Panc1 (cell line): ENCODE data around the gene EIF4ENIF1. TPM values are rescaled to one million over a fixed set of nuclear protein-coding genes. Genes with fewer than 3 reads are reported as not detected.

Experiments
- ATAC-seq: fragments of 200-7000 bp; cut with Tn5 transposase; 2 replicates; pipeline ENCODE4 v1.9.1; 2020; ENCODE audit warnings: mild to moderate bottlenecking, moderate library complexity
- BruUV-seq: library from RNA; stranded (reverse); fragments of 400-500 nt; replicated peaks from 2 replicates; lab custom pipeline; 2021; lab: Mats Ljungman, UMichigan
- CTCF ChIA-PET: fragments of 300-600 bp; sonication (Branson Sonifier 250); formaldehyde crosslinking; loops from one replicate; lab custom pipeline; 2022; ENCODE audit warnings: antibody characterized with exemption; lab: Charles Lee
- POLR2A ChIA-PET: fragments of 300-600 bp; sonication (Branson Sonifier 250); formaldehyde crosslinking; loops from one replicate; lab custom pipeline; 2022; ENCODE audit warnings: antibody characterized with exemption; lab: Charles Lee
- DNase-seq: peaks from one replicate; pipeline ENCODE4 v3.0.0-alpha.2; 2010; ENCODE audit warnings: low read depth, low spot score
- H3K27ac ChIP-seq: 2 replicates; pipeline ENCODE4 v1.5.1; 2011; ENCODE audit warnings: mild to moderate bottlenecking, low read length, inconsistent platforms
- H3K27me3 ChIP-seq: fragments of 200-500 bp; sonication (Bioruptor generic); 2 replicates; pipeline ENCODE4 v1.6.0; 2014; ENCODE audit warnings: low read length, inconsistent platforms; ENCODE audit not compliant: control insufficient read depth, insufficient read depth
- H3K36me3 ChIP-seq: fragments of 200-500 bp; sonication (Bioruptor generic); 2 replicates; pipeline ENCODE4 v1.5.1; 2014; ENCODE audit warnings: inconsistent platforms, mild to moderate bottlenecking, low read length, moderate library complexity; ENCODE audit not compliant: control insufficient read depth, insufficient read depth
- H3K4me1 ChIP-seq: 2 replicates; pipeline ENCODE4 v1.5.1; 2011; ENCODE audit warnings: inconsistent platforms, mild to moderate bottlenecking, low read length, moderate library complexity; ENCODE audit not compliant: control insufficient read depth, insufficient read depth
- H3K4me3 ChIP-seq, 2 experiments: 2 replicates each; pipeline ENCODE4 v1.5.1; 2011 to 2012; ENCODE audit warnings: low read depth in 2 of 2, low read length in 2 of 2, mild to moderate bottlenecking in 2 of 2, inconsistent platforms in 1 of 2, moderate library complexity in 1 of 2
- H3K9me3 ChIP-seq: fragments of 200-500 bp; sonication (Bioruptor generic); 2 replicates; pipeline ENCODE4 v1.5.1; 2014; ENCODE audit warnings: low read depth, mild to moderate bottlenecking, inconsistent platforms, low read length, moderate library complexity; ENCODE audit not compliant: control insufficient read depth, insufficient read depth
- POLR2AphosphoS5 ChIP-seq: IDR thresholded peaks from 2 replicates; pipeline ENCODE4 v1.6.1; 2012; ENCODE audit warnings: mild to moderate bottlenecking, low read depth, low read length, moderate library complexity
- SIN3A ChIP-seq: IDR thresholded peaks from 2 replicates; pipeline ENCODE4 v1.6.1; 2012; ENCODE audit warnings: low read depth, mild to moderate bottlenecking, low read length, moderate library complexity, borderline replicate concordance; ENCODE audit not compliant: insufficient read depth
- TCF7L2 ChIP-seq: IDR thresholded peaks from 2 replicates; pipeline ENCODE4 v1.6.1; 2011; ENCODE audit warnings: mild to moderate bottlenecking, low read depth, low read length, inconsistent platforms
- in situ Hi-C: cut with HindIII; loops from 2 replicates; pipeline ENCODE4 v1.10.0; 2016; ENCODE audit warnings: low sequenced_read_pairs, low pct_unique_long_range_greater_than_20kb
- intact Hi-C: fragments of 100-400 bp; cut with micrococcal nuclease; formaldehyde crosslinking; loops from one replicate; pipeline ENCODE4 v1.10.0; 2022; ENCODE audit not compliant: unreplicated experiment
- total RNA-seq: library from RNA; stranded (reverse); gene quantifications from one replicate; pipeline ENCODE4 v1.2.1, GENCODE V29; 2021; ENCODE audit not compliant: unreplicated experiment
- TF ChIP-seq, protein P1 (sequence below): fragments of 450-650 bp; IDR thresholded peaks from 2 replicates; pipeline ENCODE4 v1.5.1; 2017; ENCODE audit warnings: mild to moderate bottlenecking
- TF ChIP-seq, protein P2 (sequence below), 2 experiments: IDR thresholded peaks; 2 replicates each; pipeline ENCODE4 v1.6.1; 2011 to 2012; ENCODE audit warnings: low read depth in 2 of 2, control low read depth in 1 of 2, low read length in 1 of 2, mild to moderate bottlenecking in 1 of 2, moderate library complexity in 1 of 2; ENCODE audit not compliant: insufficient read depth in 1 of 2

The EIF4ENIF1 gene
- total RNA-seq, 1 experiment from 2014 or later, result 23.3 TPM

- Histone ChIP-seq H3K4me3 (no peak overlapping the region), H3K36me3 (peaks cover 19% of the 10 kb centered on the region), H3K9me3 (no peaks in the 10 kb centered on the region), H3K4me1 (no peaks in the 10 kb centered on the region), H3K27ac (no peak overlapping the region), H3K27me3 (no peaks in the 10 kb centered on the region)
- TF ChIP-seq, protein P1, sequence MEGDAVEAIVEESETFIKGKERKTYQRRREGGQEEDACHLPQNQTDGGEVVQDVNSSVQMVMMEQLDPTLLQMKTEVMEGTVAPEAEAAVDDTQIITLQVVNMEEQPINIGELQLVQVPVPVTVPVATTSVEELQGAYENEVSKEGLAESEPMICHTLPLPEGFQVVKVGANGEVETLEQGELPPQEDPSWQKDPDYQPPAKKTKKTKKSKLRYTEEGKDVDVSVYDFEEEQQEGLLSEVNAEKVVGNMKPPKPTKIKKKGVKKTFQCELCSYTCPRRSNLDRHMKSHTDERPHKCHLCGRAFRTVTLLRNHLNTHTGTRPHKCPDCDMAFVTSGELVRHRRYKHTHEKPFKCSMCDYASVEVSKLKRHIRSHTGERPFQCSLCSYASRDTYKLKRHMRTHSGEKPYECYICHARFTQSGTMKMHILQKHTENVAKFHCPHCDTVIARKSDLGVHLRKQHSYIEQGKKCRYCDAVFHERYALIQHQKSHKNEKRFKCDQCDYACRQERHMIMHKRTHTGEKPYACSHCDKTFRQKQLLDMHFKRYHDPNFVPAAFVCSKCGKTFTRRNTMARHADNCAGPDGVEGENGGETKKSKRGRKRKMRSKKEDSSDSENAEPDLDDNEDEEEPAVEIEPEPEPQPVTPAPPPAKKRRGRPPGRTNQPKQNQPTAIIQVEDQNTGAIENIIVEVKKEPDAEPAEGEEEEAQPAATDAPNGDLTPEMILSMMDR, result no peak
- TF ChIP-seq, protein P2, sequence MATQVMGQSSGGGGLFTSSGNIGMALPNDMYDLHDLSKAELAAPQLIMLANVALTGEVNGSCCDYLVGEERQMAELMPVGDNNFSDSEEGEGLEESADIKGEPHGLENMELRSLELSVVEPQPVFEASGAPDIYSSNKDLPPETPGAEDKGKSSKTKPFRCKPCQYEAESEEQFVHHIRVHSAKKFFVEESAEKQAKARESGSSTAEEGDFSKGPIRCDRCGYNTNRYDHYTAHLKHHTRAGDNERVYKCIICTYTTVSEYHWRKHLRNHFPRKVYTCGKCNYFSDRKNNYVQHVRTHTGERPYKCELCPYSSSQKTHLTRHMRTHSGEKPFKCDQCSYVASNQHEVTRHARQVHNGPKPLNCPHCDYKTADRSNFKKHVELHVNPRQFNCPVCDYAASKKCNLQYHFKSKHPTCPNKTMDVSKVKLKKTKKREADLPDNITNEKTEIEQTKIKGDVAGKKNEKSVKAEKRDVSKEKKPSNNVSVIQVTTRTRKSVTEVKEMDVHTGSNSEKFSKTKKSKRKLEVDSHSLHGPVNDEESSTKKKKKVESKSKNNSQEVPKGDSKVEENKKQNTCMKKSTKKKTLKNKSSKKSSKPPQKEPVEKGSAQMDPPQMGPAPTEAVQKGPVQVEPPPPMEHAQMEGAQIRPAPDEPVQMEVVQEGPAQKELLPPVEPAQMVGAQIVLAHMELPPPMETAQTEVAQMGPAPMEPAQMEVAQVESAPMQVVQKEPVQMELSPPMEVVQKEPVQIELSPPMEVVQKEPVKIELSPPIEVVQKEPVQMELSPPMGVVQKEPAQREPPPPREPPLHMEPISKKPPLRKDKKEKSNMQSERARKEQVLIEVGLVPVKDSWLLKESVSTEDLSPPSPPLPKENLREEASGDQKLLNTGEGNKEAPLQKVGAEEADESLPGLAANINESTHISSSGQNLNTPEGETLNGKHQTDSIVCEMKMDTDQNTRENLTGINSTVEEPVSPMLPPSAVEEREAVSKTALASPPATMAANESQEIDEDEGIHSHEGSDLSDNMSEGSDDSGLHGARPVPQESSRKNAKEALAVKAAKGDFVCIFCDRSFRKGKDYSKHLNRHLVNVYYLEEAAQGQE (IDR thresholded peaks at IDR 0.05; ENCODE audit: insufficient read depth in 1 of 2, low read depth in 2 of 2, low read length in 1 of 2), result no peak
- TF ChIP-seq POLR2AphosphoS5 (no peak), SIN3A (no peak), TCF7L2 (no peak)
- no TSS peak for BruUV-seq
- DNase-seq (no peak), ATAC-seq (no peak)
- intact Hi-C loops, result no loop called here
- in situ Hi-C loops, result no loop called here
- POLR2A ChIA-PET, result no interaction called here
- CTCF ChIA-PET, result no interaction called here
These were observed 27.9 kb downstream of the EIF4ENIF1 start for GRCh38 chr22:31461699-31462098.

DNA sequence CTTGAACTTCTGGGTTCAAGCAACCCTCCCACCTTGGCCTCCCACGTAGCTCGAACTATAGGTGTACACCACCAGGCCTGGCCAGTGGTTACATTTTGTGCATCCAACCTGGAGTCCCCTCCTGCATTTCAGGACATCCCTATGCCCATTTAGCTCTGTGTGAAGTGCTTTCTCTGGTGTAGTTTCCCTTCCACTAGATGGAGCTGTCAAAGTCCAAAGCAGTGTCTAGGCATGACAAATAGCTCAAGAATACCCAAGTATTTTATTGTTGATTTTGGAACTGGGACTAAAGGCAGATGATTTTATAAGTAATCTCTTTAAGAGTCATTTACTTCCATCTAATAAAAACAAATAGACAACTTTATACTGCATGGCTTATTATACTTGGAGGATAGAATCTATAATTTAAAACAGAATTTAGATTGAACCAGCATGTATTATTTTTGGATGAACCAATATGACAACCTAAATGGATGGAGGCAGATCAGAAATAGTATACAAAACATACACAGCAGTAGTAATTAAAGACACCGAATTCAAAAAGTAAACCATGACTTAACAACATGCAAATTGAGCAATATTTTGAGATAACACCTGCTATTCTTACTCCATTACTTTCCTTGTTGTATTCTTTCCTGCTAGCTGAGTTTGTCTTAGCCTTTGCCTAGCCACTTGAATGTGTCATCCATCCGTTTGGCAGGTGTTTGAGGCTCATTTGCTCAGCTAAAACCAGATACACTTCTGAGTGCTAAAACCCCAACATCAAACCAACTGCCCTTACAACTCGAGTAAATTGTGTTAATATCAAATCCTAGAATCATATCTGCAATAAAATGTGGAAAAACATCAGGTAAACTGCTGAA is 37.7 kb downstream of the EIF4ENIF1 start:
- in situ Hi-C loops, result no loop called here
- peaks cover 16% of the 10 kb centered on the region for H3K36me3 ChIP-seq
- intact Hi-C loops, result no loop called here

More for the DNA sequence above, 37.7 kb downstream of the EIF4ENIF1 start:
- H3K27me3 ChIP-seq, result no peaks in the 10 kb centered on the region
- TF ChIP-seq, protein P1, result peak; percentile 60
- TF ChIP-seq POLR2AphosphoS5, result no peak
- no peak overlapping the region for H3K4me3 ChIP-seq
- H3K4me1 ChIP-seq, result no peaks in the 10 kb centered on the region
- H3K27ac ChIP-seq, result no peak overlapping the region
- CTCF ChIA-PET, result interaction anchor here (0.6 to 1.1 kb wide), 3 partner anchors 12 to 85 kb away, joined by 3 to 7 read pairs (median 5); no protein-coding TSS in a partner anchor
- DNase-seq (peak; percentile 22), ATAC-seq (peak; percentile 85)
- BruUV-seq, result no TSS peak
- H3K9me3 ChIP-seq, result no peaks in the 10 kb centered on the region
- POLR2A ChIA-PET, result no interaction called here
